Measurements from ENCODE around the gene MSANTD2.

MSANTD2 gene

GRCh38 chr11:124754710-124755109 is 45.5 kb downstream of the MSANTD2 start:
- H3K4me3 ChIP-seq (replicated peaks; ENCODE audit: low read depth, low read length) = no peak overlapping the region
- no peak for TF ChIP-seq CTCF (IDR thresholded peaks at IDR 0.05; ENCODE audit: low read length, missing control alignments)
- DNase-seq (ENCODE audit: low read depth) = no peak

GRCh38 chr11:124754309-124754708 is 45.9 kb downstream of the MSANTD2 start:
- DNase-seq (ENCODE audit: low read depth) = no peak
- no peak for TF ChIP-seq CTCF (IDR thresholded peaks at IDR 0.05; ENCODE audit: low read length, missing control alignments)
- no peak overlapping the region for H3K4me3 ChIP-seq (replicated peaks; ENCODE audit: low read depth, low read length)

GRCh38 chr11:124753624-124754023 is 46.6 kb downstream of the MSANTD2 start:
- DNase-seq (ENCODE audit: low read depth) = no peak
- no peak overlapping the region for H3K4me3 ChIP-seq (replicated peaks; ENCODE audit: low read depth, low read length)
- no peak for TF ChIP-seq CTCF (IDR thresholded peaks at IDR 0.05; ENCODE audit: low read length, missing control alignments)

- DNase-seq (ENCODE audit: low read depth) = no peak
- H3K4me3 ChIP-seq (replicated peaks; ENCODE audit: low read depth, low read length) = no peak overlapping the region
- TF ChIP-seq CTCF (IDR thresholded peaks at IDR 0.05; ENCODE audit: low read length, missing control alignments) = no peak
Observed at GRCh38 chr11:124753205-124753604, 47.0 kb downstream of the MSANTD2 start.

GRCh38 chr11:124752471-124753102 is 47.6 kb downstream of the MSANTD2 start:
- TF ChIP-seq CTCF (IDR thresholded peaks at IDR 0.05; ENCODE audit: low read length, missing control alignments) = no peak
- DNase-seq (ENCODE audit: low read depth) = no peak
- H3K4me3 ChIP-seq (replicated peaks; ENCODE audit: low read depth, low read length) = no peak overlapping the region

- TF ChIP-seq CTCF (IDR thresholded peaks at IDR 0.05; ENCODE audit: low read length, missing control alignments) = no peak
- no peak within 1 kb of the TSS for H3K4me3 ChIP-seq (replicated peaks; ENCODE audit: low read depth, low read length)
- no peak for DNase-seq (ENCODE audit: low read depth)
Observed at GRCh38 chr11:124751741-124752470, 48.3 kb downstream of the MSANTD2 start, which contains the start of gene VSIG2. TSS of gene VSIG2 (minus strand) at chr11:124752255. CDS start at chr11:124752137, 118 bp downstream.

Data from fibroblast of pulmonary artery (primary cell).